Nephron progenitor cell (in vitro differentiated cells): ENCODE results near the gene GADD45G.

Source experiments
- DNase-seq: peaks from one replicate; pipeline ENCODE4 v3.0.0; 2021
- H3K27ac Mint-ChIP-seq: 2 replicates; pipeline ENCODE4 v1.8.0; 2021; ENCODE audit warnings: mild to moderate bottlenecking, moderate library complexity, mixed read lengths
- H3K27me3 Mint-ChIP-seq: 2 replicates; pipeline ENCODE4 v1.8.0; 2021; ENCODE audit warnings: mild to moderate bottlenecking, low read depth, mixed read lengths; ENCODE audit not compliant: poor library complexity
- H3K36me3 Mint-ChIP-seq: 2 replicates; pipeline ENCODE4 v1.8.0; 2021; ENCODE audit warnings: low read depth, mixed read lengths
- H3K4me1 Mint-ChIP-seq: 2 replicates; pipeline ENCODE4 v1.8.0; 2021; ENCODE audit warnings: mixed read lengths
- H3K4me3 Mint-ChIP-seq: 2 replicates; pipeline ENCODE4 v1.8.0; 2021; ENCODE audit warnings: mild to moderate bottlenecking, moderate library complexity, mixed read lengths
- H3K9me3 Mint-ChIP-seq: 2 replicates; pipeline ENCODE4 v1.8.0; 2021; ENCODE audit warnings: mild to moderate bottlenecking, moderate library complexity, mixed read lengths
- CTCF ChIP-seq: fragments of 200-600 bp; sonication (generic); IDR thresholded peaks from 2 replicates; pipeline ENCODE4 v1.5.0; 2021; ENCODE audit warnings: antibody characterized with exemption

GADD45G gene

GRCh38 chr9:89642789-89643188 lies 38.0 kb downstream of the GADD45G start:
- Mint-ChIP-seq H3K4me1 (peaks cover 29% of the 10 kb centered on the region), H3K27ac (no peak overlapping the region), H3K4me3 (no peak overlapping the region), H3K27me3 (peaks cover 25% of the 10 kb centered on the region), H3K9me3 (peaks cover 18% of the 10 kb centered on the region), H3K36me3 (peaks cover 3% of the 10 kb centered on the region)
- TF ChIP-seq CTCF = no peak
- no peak for DNase-seq

GRCh38 chr9:89646189-89646939 lies 41.6 kb downstream of the GADD45G start:
- no peak for TF ChIP-seq CTCF
- no peak for DNase-seq
- peaks cover 28% of the 10 kb centered on the region for H3K27me3 Mint-ChIP-seq
- H3K9me3 Mint-ChIP-seq = peaks cover 18% of the 10 kb centered on the region
- peaks cover 46% of the 10 kb centered on the region for H3K4me1 Mint-ChIP-seq
- H3K27ac Mint-ChIP-seq = peak overlapping the region; percentile 57
- H3K36me3 Mint-ChIP-seq = peaks cover 3% of the 10 kb centered on the region
- no peak overlapping the region for H3K4me3 Mint-ChIP-seq

GRCh38 chr9:89647366-89648128 lies 42.7 kb downstream of the GADD45G start:
- peaks cover 42% of the 10 kb centered on the region for H3K4me1 Mint-ChIP-seq
- H3K36me3 Mint-ChIP-seq = peaks cover 3% of the 10 kb centered on the region
- TF ChIP-seq CTCF = no peak
- peaks cover 18% of the 10 kb centered on the region for H3K9me3 Mint-ChIP-seq
- no peak for DNase-seq
- H3K27ac Mint-ChIP-seq = peak overlapping the region; percentile 36
- H3K4me3 Mint-ChIP-seq = no peak overlapping the region
- H3K27me3 Mint-ChIP-seq = peaks cover 28% of the 10 kb centered on the region

- H3K27me3 Mint-ChIP-seq = peaks cover 28% of the 10 kb centered on the region
- peaks cover 3% of the 10 kb centered on the region for H3K36me3 Mint-ChIP-seq
- H3K9me3 Mint-ChIP-seq = peaks cover 18% of the 10 kb centered on the region
- peaks cover 42% of the 10 kb centered on the region for H3K4me1 Mint-ChIP-seq
- no peak for TF ChIP-seq CTCF
- H3K4me3 Mint-ChIP-seq = no peak overlapping the region
- no peak for DNase-seq
- peak overlapping the region; percentile 39 for H3K27ac Mint-ChIP-seq
Measured at GRCh38 chr9:89648247-89649000, 43.6 kb downstream of the GADD45G start.

- Mint-ChIP-seq H3K4me1 (peaks cover 45% of the 10 kb centered on the region), H3K27ac (peak overlapping the region; percentile 18), H3K36me3 (peaks cover 3% of the 10 kb centered on the region), H3K9me3 (peaks cover 13% of the 10 kb centered on the region), H3K4me3 (no peak overlapping the region), H3K27me3 (peaks cover 29% of the 10 kb centered on the region)
- DNase-seq = no peak
- TF ChIP-seq CTCF = no peak
Measured at GRCh38 chr9:89649039-89649691, 44.4 kb downstream of the GADD45G start.
